SKM-1 treated with dmso at 0.1 percent for 144 hours (cell line): ENCODE data around the gene SBSN.
"Not testable (repeated sequence)": the region's sequence is repeated elsewhere in the genome, so short reads cannot be mapped to it uniquely, and the experiment has no call there.

Source experiments
- DNase-seq: peaks from one replicate; lab custom pipeline; 2025; ENCODE audit not compliant: unreplicated experiment; lab: John Stamatoyannopoulos, UW

SBSN gene

GRCh38 chr19:35478794-35479677, 49.1 kb downstream of the SBSN start:
- DNase-seq = no peak

- DNase-seq = no peak
Measured at GRCh38 chr19:35476149-35476548, 52.0 kb downstream of the SBSN start.

- not testable (repeated sequence) for DNase-seq
Measured at GRCh38 chr19:35474594-35474993, 53.5 kb downstream of the SBSN start.

GRCh38 chr19:35474104-35474503, 54.0 kb downstream of the SBSN start:
- DNase-seq = no peak
